ENCODE measurements around the gene CTXN1. TPM values are rescaled to one million over a fixed set of nuclear protein-coding genes. Genes with fewer than 3 reads are reported as not detected.

Gene CTXN1
- total RNA-seq, 2 donors from 2014 or later = 60.1 to 87.2 TPM

DNA sequence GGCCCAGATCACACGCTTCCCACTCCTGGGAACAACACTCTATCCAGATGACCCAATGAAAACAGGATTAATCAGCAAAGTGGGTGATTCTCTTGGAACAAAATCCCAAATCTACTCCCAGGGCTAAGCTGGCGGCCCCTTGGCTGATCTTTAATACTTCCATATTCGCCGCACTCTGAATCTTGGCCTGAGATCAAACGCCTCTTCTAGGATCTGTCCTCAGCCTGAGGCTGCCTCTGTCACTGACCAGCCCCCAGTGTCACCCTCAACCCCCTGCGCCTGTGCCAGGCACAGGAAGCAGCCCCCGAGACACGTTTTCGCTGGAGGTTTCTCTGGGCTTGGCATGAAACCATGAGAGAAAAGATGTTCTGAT, 2.4 kb upstream of the CTXN1 start:
- H3K27ac ChIP-seq (ENCODE audit: low read depth, low read length) = no peak overlapping the region
- no peak overlapping the region for H3K4me3 ChIP-seq (ENCODE audit: low read length)
- Mint-ChIP-seq H3K36me3 (ENCODE audit: low read depth) (peaks cover 10% of the 10 kb centered on the region), H3K27ac (no peak overlapping the region), H3K27me3 (ENCODE audit: insufficient read depth) (no peaks in the 10 kb centered on the region), H3K4me3 (no peak overlapping the region), H3K4me1 (peaks cover 4% of the 10 kb centered on the region), H3K9me3 (no peaks in the 10 kb centered on the region)
- WGBS, 2 experiments (ENCODE audit: insufficient coverage in 1 of 2, insufficient read length in 1 of 2) = 94 to 100% methylated on average over 7 to 9 of the region's 9 CpGs
- no peak overlapping the region for H3K9ac ChIP-seq (ENCODE audit: extremely low read depth, low read length, poor library complexity, severe bottlenecking)
- no peaks in the 10 kb centered on the region for H3K27me3 ChIP-seq (ENCODE audit: control insufficient read depth, insufficient read depth, low read length, poor library complexity, severe bottlenecking)
- peaks cover 41% of the 10 kb centered on the region for H3K36me3 ChIP-seq (ENCODE audit: control insufficient read depth, insufficient read depth, low read length)
- H3K4me1 ChIP-seq (ENCODE audit: control insufficient read depth, insufficient read depth, low read length) = no peaks in the 10 kb centered on the region
- TF ChIP-seq, protein P1, sequence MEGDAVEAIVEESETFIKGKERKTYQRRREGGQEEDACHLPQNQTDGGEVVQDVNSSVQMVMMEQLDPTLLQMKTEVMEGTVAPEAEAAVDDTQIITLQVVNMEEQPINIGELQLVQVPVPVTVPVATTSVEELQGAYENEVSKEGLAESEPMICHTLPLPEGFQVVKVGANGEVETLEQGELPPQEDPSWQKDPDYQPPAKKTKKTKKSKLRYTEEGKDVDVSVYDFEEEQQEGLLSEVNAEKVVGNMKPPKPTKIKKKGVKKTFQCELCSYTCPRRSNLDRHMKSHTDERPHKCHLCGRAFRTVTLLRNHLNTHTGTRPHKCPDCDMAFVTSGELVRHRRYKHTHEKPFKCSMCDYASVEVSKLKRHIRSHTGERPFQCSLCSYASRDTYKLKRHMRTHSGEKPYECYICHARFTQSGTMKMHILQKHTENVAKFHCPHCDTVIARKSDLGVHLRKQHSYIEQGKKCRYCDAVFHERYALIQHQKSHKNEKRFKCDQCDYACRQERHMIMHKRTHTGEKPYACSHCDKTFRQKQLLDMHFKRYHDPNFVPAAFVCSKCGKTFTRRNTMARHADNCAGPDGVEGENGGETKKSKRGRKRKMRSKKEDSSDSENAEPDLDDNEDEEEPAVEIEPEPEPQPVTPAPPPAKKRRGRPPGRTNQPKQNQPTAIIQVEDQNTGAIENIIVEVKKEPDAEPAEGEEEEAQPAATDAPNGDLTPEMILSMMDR (conservative IDR thresholded peaks at IDR 0.05) = no peak
- no peaks in the 10 kb centered on the region for H3K9me3 ChIP-seq (ENCODE audit: control insufficient read depth, low read length)
- DNase-seq = no peak

DNA sequence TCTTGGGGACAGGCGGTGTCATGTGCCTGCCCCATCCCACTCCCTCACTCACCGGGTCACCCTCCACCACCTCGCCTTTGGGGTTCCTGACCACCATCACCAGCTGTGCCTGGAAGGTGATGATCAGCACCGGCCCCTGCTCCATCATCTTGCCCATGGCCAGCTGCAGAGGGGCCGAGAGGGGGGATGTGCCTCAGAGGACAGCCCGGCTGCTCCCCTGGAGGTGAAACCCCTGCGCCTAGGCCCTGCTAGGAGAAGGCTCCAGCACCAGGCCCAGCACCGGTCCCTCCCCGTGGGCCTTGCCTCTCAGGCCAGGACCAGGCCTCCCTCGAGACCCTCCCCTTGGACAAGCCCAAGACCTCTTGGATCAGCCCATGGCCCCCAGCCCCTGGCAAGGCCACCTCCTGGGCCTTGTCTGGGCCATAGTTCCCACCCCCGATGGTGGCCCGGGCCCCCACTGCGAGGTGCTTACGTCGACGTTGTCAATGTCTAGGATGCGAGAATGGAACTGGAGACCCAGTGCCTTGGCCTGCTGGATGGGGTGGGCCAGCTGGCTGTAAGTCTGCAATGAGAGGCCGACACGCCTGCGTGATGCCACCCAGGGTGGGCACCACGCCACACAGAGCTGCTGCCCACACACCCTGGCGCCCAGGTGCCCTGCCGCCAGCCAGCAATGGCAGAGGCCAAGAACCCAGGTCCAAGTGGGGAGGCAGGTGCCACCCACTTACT, 1.8 kb upstream of the CTXN1 start:
- 94 to 96% methylated on average over 16 to 23 of the region's 23 CpGs for WGBS, 2 experiments (ENCODE audit: insufficient coverage in 1 of 2, insufficient read length in 1 of 2)

DNA sequence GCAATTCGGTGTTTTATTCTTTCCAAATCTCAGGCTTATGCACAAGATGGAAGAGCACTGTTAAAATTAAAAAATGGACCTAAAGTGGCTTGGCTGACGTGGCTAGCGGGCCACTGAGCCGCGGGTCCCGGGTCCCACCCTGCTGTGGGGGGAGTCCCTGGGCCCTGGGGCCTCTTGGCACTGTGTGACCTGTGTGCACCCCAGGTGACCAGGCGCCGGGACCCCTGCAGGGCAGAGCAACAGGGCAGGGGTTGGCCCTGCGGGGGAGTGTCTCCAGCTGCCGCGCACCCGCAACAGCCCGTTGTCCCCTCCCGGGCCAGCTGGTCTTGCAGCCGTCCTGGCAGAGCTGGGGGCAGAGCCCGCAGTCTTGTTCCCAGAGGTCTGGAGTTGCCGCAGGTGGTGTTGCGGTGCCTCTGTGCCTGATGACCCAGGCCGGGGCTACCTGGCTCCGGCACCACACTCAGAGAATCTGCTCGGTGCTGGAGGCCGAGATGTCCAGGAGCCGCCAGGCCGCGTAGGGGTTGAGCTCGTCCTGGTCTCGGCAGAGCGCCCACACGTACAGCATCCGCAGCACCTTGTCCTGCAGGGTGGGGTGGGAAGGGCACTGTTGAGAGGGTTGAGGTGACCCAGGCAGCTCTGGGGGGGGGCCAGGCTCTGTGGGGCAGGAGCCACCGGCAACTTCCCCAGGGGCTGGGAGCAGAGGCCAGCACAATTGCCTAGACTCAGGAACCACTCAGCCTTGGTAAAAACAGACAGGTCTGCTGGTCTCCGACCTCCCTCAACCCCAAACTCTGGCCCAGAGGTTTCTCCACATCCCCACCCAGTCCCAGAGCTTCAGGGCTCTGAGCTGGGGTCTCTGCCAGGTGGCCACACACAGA, 1.0 kb upstream of the CTXN1 start:
- TF ChIP-seq, protein P1 (conservative IDR thresholded peaks at IDR 0.05) = no peak
- H3K4me1 Mint-ChIP-seq = peaks cover 4% of the 10 kb centered on the region
- peak overlapping the region; percentile 62 for H3K4me3 Mint-ChIP-seq
- no peak overlapping the region for H3K27ac ChIP-seq (ENCODE audit: low read depth, low read length)
- no peaks in the 10 kb centered on the region for H3K9me3 ChIP-seq (ENCODE audit: control insufficient read depth, low read length)
- H3K27me3 ChIP-seq (ENCODE audit: control insufficient read depth, insufficient read depth, low read length, poor library complexity, severe bottlenecking) = no peaks in the 10 kb centered on the region
- peaks cover 28% of the 10 kb centered on the region for H3K36me3 ChIP-seq (ENCODE audit: control insufficient read depth, insufficient read depth, low read length)
- no peaks in the 10 kb centered on the region for H3K27me3 Mint-ChIP-seq (ENCODE audit: insufficient read depth)
- 92 to 94% methylated on average over 18 to 32 of the region's 32 CpGs for WGBS, 2 experiments (ENCODE audit: insufficient coverage in 1 of 2, insufficient read length in 1 of 2)
- no peaks in the 10 kb centered on the region for H3K9me3 Mint-ChIP-seq
- DNase-seq = no peak
- no peak overlapping the region for H3K9ac ChIP-seq (ENCODE audit: extremely low read depth, low read length, poor library complexity, severe bottlenecking)
- peak overlapping the region; percentile 79 for H3K27ac Mint-ChIP-seq
- H3K36me3 Mint-ChIP-seq (ENCODE audit: low read depth) = peaks cover 16% of the 10 kb centered on the region
- H3K4me3 ChIP-seq (ENCODE audit: low read length) = no peak overlapping the region
- no peaks in the 10 kb centered on the region for H3K4me1 ChIP-seq (ENCODE audit: control insufficient read depth, insufficient read depth, low read length)

More for the DNA sequence above, 1.8 kb upstream of the CTXN1 start:
- no peak overlapping the region for H3K27ac ChIP-seq (ENCODE audit: low read depth, low read length)
- H3K4me3 ChIP-seq (ENCODE audit: low read length) = no peak overlapping the region
- no peaks in the 10 kb centered on the region for H3K27me3 ChIP-seq (ENCODE audit: control insufficient read depth, insufficient read depth, low read length, poor library complexity, severe bottlenecking)
- H3K9ac ChIP-seq (ENCODE audit: extremely low read depth, low read length, poor library complexity, severe bottlenecking) = no peak overlapping the region
- TF ChIP-seq, protein P1 (conservative IDR thresholded peaks at IDR 0.05) = no peak
- no peaks in the 10 kb centered on the region for H3K4me1 ChIP-seq (ENCODE audit: control insufficient read depth, insufficient read depth, low read length)
- Mint-ChIP-seq H3K9me3 (no peaks in the 10 kb centered on the region), H3K36me3 (ENCODE audit: low read depth) (peaks cover 13% of the 10 kb centered on the region), H3K4me3 (no peak overlapping the region), H3K27me3 (ENCODE audit: insufficient read depth) (no peaks in the 10 kb centered on the region), H3K4me1 (peaks cover 4% of the 10 kb centered on the region), H3K27ac (no peak overlapping the region)
- peaks cover 36% of the 10 kb centered on the region for H3K36me3 ChIP-seq (ENCODE audit: control insufficient read depth, insufficient read depth, low read length)
- DNase-seq = no peak
- no peaks in the 10 kb centered on the region for H3K9me3 ChIP-seq (ENCODE audit: control insufficient read depth, low read length)

Measured in endodermal cell (in vitro differentiated cells).